A549 (cell line): Measurements from ENCODE around the gene CECR2. TPM values are rescaled to one million over a fixed set of nuclear protein-coding genes. Genes with fewer than 3 reads are reported as not detected.

Source experiments
- ATAC-seq, 2 experiments: fragments of 200-7000 bp in 1 of 2; fragments of >200 bp in 1 of 2; cut with Nextera tagmentation in 1 of 2; cut with Tn5 transposase in 1 of 2; 3 replicates each; pipeline versions ENCODE4 v1.8.0 to v1.9.1; 2018 to 2020; ENCODE audit warnings: mild to moderate bottlenecking in 1 of 2, moderate library complexity in 1 of 2
- CTCF ChIA-PET: fragments of 300-600 bp; sonication (Branson Sonifier 250); formaldehyde crosslinking; extraction: SDS; loops from one replicate; lab custom pipeline; 2021; ENCODE audit warnings: antibody characterized with exemption, inconsistent platforms; lab: Yijun Ruan, JAX
- POLR2A ChIA-PET: fragments of 350-600 bp; formaldehyde crosslinking; extraction: SDS; loops from one replicate; lab custom pipeline; 2021; ENCODE audit warnings: antibody characterized with exemption, inconsistent platforms; lab: Yijun Ruan, JAX
- DNase-seq, 2 experiments: peaks; one replicate each; pipeline versions ENCODE4 v3.0.0 to v3.0.0-alpha.2; 2011 to 2016; ENCODE audit warnings: low read depth in 1 of 2, low spot score in 1 of 2
- FAIRE-seq: peaks from 2 replicates; lab custom pipeline; 2011; peaks lifted over from hg19 to GRCh38; lab: Jason Lieb, UNC
- H3K27ac ChIP-seq, 2 experiments: fragments of >200 bp; sonication (Bioruptor Twin); formaldehyde crosslinking; 3 replicates each; pipeline ENCODE4 v1.5.1; 2016 to 2017
- H3K4me1 ChIP-seq: fragments of >200 bp; sonication (Bioruptor Twin); formaldehyde crosslinking; 3 replicates; pipeline ENCODE4 v1.6.1; 2016
- H3K4me2 ChIP-seq: fragments of >200 bp; sonication (Bioruptor Twin); formaldehyde crosslinking; 3 replicates; pipeline ENCODE4 v1.6.1; 2016
- H3K4me3 ChIP-seq: fragments of >200 bp; sonication (Bioruptor Twin); formaldehyde crosslinking; 3 replicates; pipeline ENCODE4 v1.5.1; 2016
- H3K9me3 ChIP-seq: fragments of >200 bp; sonication (Bioruptor Twin); formaldehyde crosslinking; 3 replicates; pipeline ENCODE4 v1.6.1; 2016
- BHLHE40 ChIP-seq: IDR thresholded peaks from 2 replicates; pipeline ENCODE4 v1.6.1; 2012; ENCODE audit warnings: low read depth, low read length, inconsistent platforms
- CBX2 ChIP-seq: fragments of 200-600 bp; sonication (generic); IDR thresholded peaks from 2 replicates; pipeline ENCODE4 v1.6.1; 2016; ENCODE audit warnings: low read depth, mild to moderate bottlenecking, borderline replicate concordance
- CEBPB ChIP-seq, 2 experiments: fragments of >200 bp in 1 of 2; sonication (Bioruptor Twin) in 1 of 2; formaldehyde crosslinking in 1 of 2; IDR thresholded peaks; 2 replicates each; pipeline ENCODE4 v1.6.1; 2012 to 2016
- ESRRA ChIP-seq: fragments of 150-350 bp; IDR thresholded peaks from 2 replicates; pipeline ENCODE4 v1.6.1; 2014; ENCODE audit warnings: mild to moderate bottlenecking, low read length, borderline replicate concordance
- FOSL2 ChIP-seq, 2 experiments: fragments of 450-650 bp in 1 of 2; fragments of >200 bp in 1 of 2; sonication (Bioruptor Twin) in 1 of 2; formaldehyde crosslinking; IDR thresholded peaks; 2 replicates each; pipeline versions ENCODE4 v1.5.0 to v1.6.1; 2016 to 2020; ENCODE audit warnings: mild to moderate bottlenecking in 1 of 2, moderate library complexity in 1 of 2
- GATA3 ChIP-seq: IDR thresholded peaks from 2 replicates; pipeline ENCODE4 v1.6.1; 2012; ENCODE audit warnings: borderline replicate concordance
- HEYL ChIP-seq: fragments of 250-450 bp; sonication (Bioruptor Pico); IDR thresholded peaks from 2 replicates; pipeline ENCODE4 v1.8.0; 2021; ENCODE audit warnings: mild to moderate bottlenecking, moderate library complexity
- HOXB13 ChIP-seq: fragments of 250-450 bp; sonication (Bioruptor Pico); IDR thresholded peaks from 2 replicates; pipeline ENCODE4 v1.5.0; 2020; ENCODE audit warnings: low read depth, mild to moderate bottlenecking, moderate library complexity
- KDM5A ChIP-seq: fragments of 200-600 bp; sonication (generic); IDR thresholded peaks from 2 replicates; pipeline ENCODE4 v1.6.1; 2016; ENCODE audit warnings: antibody characterized with exemption, mild to moderate bottlenecking
- MAFK ChIP-seq: fragments of 450-650 bp; IDR thresholded peaks from 2 replicates; pipeline ENCODE4 v1.6.1; 2014; ENCODE audit not compliant: partially characterized antibody
- MYC ChIP-seq: IDR thresholded peaks from 2 replicates; pipeline ENCODE4 v1.6.1; 2012; ENCODE audit warnings: mild to moderate bottlenecking, inconsistent platforms, low read length, improper control_type of control experiment, borderline replicate concordance
- NFE2L2 ChIP-seq: fragments of 150-350 bp; conservative IDR thresholded peaks from 2 replicates; pipeline ENCODE4 v1.6.1; 2014; ENCODE audit warnings: low read length
- NR3C1 ChIP-seq: fragments of >200 bp; sonication (Bioruptor Twin); formaldehyde crosslinking; IDR thresholded peaks from 3 replicates; pipeline ENCODE4 v1.6.1; 2017
- RCOR1 ChIP-seq: fragments of 150-350 bp; IDR thresholded peaks from 2 replicates; pipeline ENCODE4 v1.6.1; 2014; ENCODE audit warnings: antibody characterized with exemption, low read length, low read depth
- RFX5 ChIP-seq: fragments of 450-650 bp; IDR thresholded peaks from 2 replicates; pipeline ENCODE4 v1.7.1; 2014; ENCODE audit warnings: antibody characterized with exemption, mild to moderate bottlenecking, moderate library complexity
- RNF2 ChIP-seq: fragments of 200-600 bp; sonication (generic); IDR thresholded peaks from 2 replicates; pipeline ENCODE4 v1.6.1; 2016; ENCODE audit warnings: low read depth, mild to moderate bottlenecking, antibody characterized with exemption, moderate library complexity, borderline replicate concordance
- SREBF2 ChIP-seq: fragments of 450-650 bp; IDR thresholded peaks from 2 replicates; pipeline ENCODE4 v1.6.1; 2014; ENCODE audit warnings: mild to moderate bottlenecking, moderate library complexity
- ZC3H11A ChIP-seq: fragments of 450-650 bp; IDR thresholded peaks from 2 replicates; pipeline ENCODE4 v1.6.1; 2014; ENCODE audit warnings: antibody characterized with exemption, mild to moderate bottlenecking
- ZNF302 ChIP-seq: fragments of 250-450 bp; sonication (Bioruptor Pico); IDR thresholded peaks from 2 replicates; pipeline ENCODE4 v1.9.0; 2021; ENCODE audit warnings: inconsistent platforms, mild to moderate bottlenecking, moderate library complexity
- WGBS: methylation state at CpG from one replicate; pipeline ENCODE4 v1.1.6; 2017; ENCODE audit errors: missing lambda C conversion rate; 5-methylcytosine and 5-hydroxymethylcytosine counted together
- polyA minus RNA-seq: library from RNA; depleted of rRNA, polyadenylated mRNA; stranded (reverse); fragments of >200 nt; gene quantifications from 2 replicates; pipeline ENCODE4 v1.2.3, GENCODE V29; 2011; rRNA and poly(A)+ RNA removed
- polyA plus RNA-seq, 4 experiments: library from polyadenylated mRNA; depleted of rRNA in 3 of 4; stranded (reverse); fragments of >200 nt; fragmentation: RNase III in 1 of 4; extraction: RNeasy Plus Mini Kit Qiagen cat#74134 plus additional on column Dnase treatment in 1 of 4; gene quantifications; 2 replicates in 3 of 4; 3 replicates in 1 of 4; pipeline ENCODE4 v1.2.3, GENCODE V29; 2011 to 2017
- TF ChIP-seq, protein P1 (sequence below): fragments of 250-450 bp; sonication (Bioruptor Pico); IDR thresholded peaks from 2 replicates; pipeline ENCODE4 v1.5.0; 2021; ENCODE audit warnings: mild to moderate bottlenecking, moderate library complexity, borderline replicate concordance
- TF ChIP-seq, protein P2 (sequence below): fragments of 200-600 bp; sonication (generic); IDR thresholded peaks from 2 replicates; pipeline ENCODE4 v1.6.1; 2016; ENCODE audit warnings: antibody characterized with exemption, mild to moderate bottlenecking, moderate library complexity
- TF ChIP-seq, protein P3 (sequence below): IDR thresholded peaks from 2 replicates; pipeline ENCODE4 v1.6.1; 2012
- TF ChIP-seq, protein P4 (sequence below): fragments of 150-350 bp; IDR thresholded peaks from 2 replicates; pipeline ENCODE4 v1.6.1; 2014; ENCODE audit warnings: low read depth, mild to moderate bottlenecking, low read length

The CECR2 gene
- polyA plus RNA-seq (2011; rRNA removed), result 0.01 and 0.05 TPM in 2 replicates
- 0.01 and 0.03 TPM in 2 replicates for polyA plus RNA-seq (2012; cell fraction: cytosol; rRNA removed)
- 0.01 TPM in 2 replicates for polyA plus RNA-seq (2012; cell fraction: nucleus; rRNA removed)
- 0.01 to 0.06 TPM (median 0.03 TPM) in 3 replicates for polyA plus RNA-seq (2017; fragmentation: RNase III; extraction: RNeasy Plus Mini Kit Qiagen cat#74134 plus additional on column Dnase treatment)
- 0.08 and 0.10 TPM in 2 replicates for polyA minus RNA-seq

DNA sequence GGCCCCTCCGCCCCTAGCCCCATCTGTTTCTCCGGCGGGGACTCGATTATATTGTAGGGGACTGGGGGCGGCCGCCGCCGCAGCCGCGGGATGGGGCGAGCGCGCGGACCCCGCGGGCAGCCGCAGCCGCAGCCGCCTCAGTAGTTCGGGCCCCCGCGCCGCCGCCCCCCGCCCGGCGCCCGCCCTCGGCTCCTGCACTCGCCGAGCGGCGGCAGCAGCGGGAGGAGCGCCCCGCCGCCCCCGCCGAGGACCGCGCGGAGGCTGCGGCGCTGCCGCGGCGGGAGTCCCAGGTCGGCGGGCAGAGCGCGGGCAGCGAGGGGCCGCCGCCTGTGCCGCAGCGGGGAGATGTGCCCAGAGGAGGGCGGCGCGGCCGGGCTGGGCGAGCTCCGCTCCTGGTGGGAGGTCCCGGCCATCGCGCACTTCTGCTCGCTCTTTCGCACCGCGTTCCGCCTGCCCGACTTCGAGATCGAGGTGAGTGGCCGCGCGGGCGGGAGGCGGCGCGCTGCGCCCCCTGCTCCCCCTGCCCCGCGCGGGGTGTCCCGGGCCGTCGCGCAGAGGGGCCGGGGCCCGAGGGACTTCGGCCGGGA is at the start of gene CECR2:
TSS of gene CECR2 (plus strand) at position 22 of the 587 bp plus-strand sequence. CDS start at position 346, 324 bp downstream.
- ChIA-PET POLR2A (no interaction called here), CTCF (no interaction called here)
- Histone ChIP-seq H3K4me1 (0 out of 3 replicates have a peak, but pooled peaks cover 13% of the 10 kb centered on the region), H3K9me3 (no peaks in the 10 kb centered on the region), H3K4me2 (peak within 1 kb of the TSS; percentile 95), H3K4me3 (peak within 1 kb of the TSS; percentile 51), H3K27ac (peak within 1 kb of the TSS in 1 of 2 experiments; percentile 64; a peak in 3 of 6 replicates)
- no CpG with 5 or more reads among the region's 92 CpGs for WGBS
- peak in 1 of 2 experiments; percentile 41; a peak in 2 of 6 replicates for ATAC-seq
- no peak for DNase-seq
- no peak for FAIRE-seq
- TF ChIP-seq KDM5A, result no peak
- no peak for TF ChIP-seq HEYL
- no peak for TF ChIP-seq ZNF302
- TF ChIP-seq SREBF2, result no peak
- no peak for TF ChIP-seq RNF2
- TF ChIP-seq, protein P1, sequence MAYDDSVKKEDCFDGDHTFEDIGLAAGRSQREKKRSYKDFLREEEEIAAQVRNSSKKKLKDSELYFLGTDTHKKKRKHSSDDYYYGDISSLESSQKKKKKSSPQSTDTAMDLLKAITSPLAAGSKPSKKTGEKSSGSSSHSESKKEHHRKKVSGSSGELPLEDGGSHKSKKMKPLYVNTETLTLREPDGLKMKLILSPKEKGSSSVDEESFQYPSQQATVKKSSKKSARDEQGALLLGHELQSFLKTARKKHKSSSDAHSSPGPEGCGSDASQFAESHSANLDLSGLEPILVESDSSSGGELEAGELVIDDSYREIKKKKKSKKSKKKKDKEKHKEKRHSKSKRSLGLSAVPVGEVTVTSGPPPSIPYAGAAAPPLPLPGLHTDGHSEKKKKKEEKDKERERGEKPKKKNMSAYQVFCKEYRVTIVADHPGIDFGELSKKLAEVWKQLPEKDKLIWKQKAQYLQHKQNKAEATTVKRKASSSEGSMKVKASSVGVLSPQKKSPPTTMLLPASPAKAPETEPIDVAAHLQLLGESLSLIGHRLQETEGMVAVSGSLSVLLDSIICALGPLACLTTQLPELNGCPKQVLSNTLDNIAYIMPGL (CRISPR knock-in tag), result no peak
- TF ChIP-seq MAFK, result no peak
- TF ChIP-seq NFE2L2, result no peak
- TF ChIP-seq BHLHE40, result no peak
- TF ChIP-seq, all 56 proteins: peak for 0

DNA sequence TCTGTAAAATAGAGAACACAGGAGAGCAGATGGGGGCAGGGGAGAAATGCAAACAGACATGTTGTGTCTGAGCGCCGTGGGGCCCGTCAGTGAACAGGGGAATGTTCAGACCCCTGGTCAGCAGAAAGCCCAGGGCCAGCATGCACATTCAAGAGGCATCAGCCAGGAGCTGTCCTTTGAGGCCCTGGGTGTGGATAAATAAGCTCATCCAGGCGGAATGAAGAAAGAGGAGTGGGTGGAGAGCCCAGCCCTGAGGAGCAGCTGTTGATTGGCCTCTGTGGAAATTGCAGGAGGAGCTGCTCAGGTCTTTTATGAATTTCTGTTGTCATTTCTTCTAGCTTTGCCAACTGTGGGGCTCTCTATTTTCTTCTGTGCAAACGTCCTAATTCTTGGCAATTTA is 49.7 kb upstream of the CECR2 start:
- Histone ChIP-seq H3K9me3 (no peaks in the 10 kb centered on the region), H3K27ac (no peak overlapping the region), H3K4me3 (no peak overlapping the region), H3K4me2 (no peak overlapping the region), H3K4me1 (no peaks in the 10 kb centered on the region)
- POLR2A ChIA-PET, result no interaction called here
- DNase-seq (no peak), FAIRE-seq (no peak), ATAC-seq (no peak)
- CTCF ChIA-PET, result interaction anchor here (1.0 to 1.4 kb wide), 3 partner anchors 7 to 182 kb away, joined by 3 to 4 read pairs (median 3); no protein-coding TSS in a partner anchor
- WGBS, result 26% methylated on average over 5 of the region's 5 CpGs
- TF ChIP-seq HOXB13, result no peak
- no peak for TF ChIP-seq HEYL
- TF ChIP-seq RCOR1, result no peak
- no peak for TF ChIP-seq ZC3H11A
- TF ChIP-seq, protein P2, sequence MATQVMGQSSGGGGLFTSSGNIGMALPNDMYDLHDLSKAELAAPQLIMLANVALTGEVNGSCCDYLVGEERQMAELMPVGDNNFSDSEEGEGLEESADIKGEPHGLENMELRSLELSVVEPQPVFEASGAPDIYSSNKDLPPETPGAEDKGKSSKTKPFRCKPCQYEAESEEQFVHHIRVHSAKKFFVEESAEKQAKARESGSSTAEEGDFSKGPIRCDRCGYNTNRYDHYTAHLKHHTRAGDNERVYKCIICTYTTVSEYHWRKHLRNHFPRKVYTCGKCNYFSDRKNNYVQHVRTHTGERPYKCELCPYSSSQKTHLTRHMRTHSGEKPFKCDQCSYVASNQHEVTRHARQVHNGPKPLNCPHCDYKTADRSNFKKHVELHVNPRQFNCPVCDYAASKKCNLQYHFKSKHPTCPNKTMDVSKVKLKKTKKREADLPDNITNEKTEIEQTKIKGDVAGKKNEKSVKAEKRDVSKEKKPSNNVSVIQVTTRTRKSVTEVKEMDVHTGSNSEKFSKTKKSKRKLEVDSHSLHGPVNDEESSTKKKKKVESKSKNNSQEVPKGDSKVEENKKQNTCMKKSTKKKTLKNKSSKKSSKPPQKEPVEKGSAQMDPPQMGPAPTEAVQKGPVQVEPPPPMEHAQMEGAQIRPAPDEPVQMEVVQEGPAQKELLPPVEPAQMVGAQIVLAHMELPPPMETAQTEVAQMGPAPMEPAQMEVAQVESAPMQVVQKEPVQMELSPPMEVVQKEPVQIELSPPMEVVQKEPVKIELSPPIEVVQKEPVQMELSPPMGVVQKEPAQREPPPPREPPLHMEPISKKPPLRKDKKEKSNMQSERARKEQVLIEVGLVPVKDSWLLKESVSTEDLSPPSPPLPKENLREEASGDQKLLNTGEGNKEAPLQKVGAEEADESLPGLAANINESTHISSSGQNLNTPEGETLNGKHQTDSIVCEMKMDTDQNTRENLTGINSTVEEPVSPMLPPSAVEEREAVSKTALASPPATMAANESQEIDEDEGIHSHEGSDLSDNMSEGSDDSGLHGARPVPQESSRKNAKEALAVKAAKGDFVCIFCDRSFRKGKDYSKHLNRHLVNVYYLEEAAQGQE, result no peak
- TF ChIP-seq RFX5, result no peak
- TF ChIP-seq MAFK, result no peak
- TF ChIP-seq CBX2, result no peak
- TF ChIP-seq, protein P3, sequence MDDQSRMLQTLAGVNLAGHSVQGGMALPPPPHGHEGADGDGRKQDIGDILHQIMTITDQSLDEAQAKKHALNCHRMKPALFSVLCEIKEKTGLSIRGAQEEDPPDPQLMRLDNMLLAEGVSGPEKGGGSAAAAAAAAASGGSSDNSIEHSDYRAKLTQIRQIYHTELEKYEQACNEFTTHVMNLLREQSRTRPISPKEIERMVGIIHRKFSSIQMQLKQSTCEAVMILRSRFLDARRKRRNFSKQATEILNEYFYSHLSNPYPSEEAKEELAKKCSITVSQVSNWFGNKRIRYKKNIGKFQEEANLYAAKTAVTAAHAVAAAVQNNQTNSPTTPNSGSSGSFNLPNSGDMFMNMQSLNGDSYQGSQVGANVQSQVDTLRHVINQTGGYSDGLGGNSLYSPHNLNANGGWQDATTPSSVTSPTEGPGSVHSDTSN, result no peak
- no peak for TF ChIP-seq FOSL2 (IDR thresholded peaks at IDR 0.05)
- TF ChIP-seq FOSL2 (CRISPR knock-in tag; IDR thresholded peaks at IDR 0.05), result no peak
- TF ChIP-seq NR3C1, result no peak
- TF ChIP-seq, protein P4, sequence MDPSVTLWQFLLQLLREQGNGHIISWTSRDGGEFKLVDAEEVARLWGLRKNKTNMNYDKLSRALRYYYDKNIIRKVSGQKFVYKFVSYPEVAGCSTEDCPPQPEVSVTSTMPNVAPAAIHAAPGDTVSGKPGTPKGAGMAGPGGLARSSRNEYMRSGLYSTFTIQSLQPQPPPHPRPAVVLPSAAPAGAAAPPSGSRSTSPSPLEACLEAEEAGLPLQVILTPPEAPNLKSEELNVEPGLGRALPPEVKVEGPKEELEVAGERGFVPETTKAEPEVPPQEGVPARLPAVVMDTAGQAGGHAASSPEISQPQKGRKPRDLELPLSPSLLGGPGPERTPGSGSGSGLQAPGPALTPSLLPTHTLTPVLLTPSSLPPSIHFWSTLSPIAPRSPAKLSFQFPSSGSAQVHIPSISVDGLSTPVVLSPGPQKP, result no peak
- TF ChIP-seq ESRRA, result no peak
- no peak for TF ChIP-seq GATA3
- TF ChIP-seq CEBPB (IDR thresholded peaks at IDR 0.05), result no peak
- no peak for TF ChIP-seq MYC
